ENCODE results near the gene CELA3A. TPM values are rescaled to one million over a fixed set of nuclear protein-coding genes. Genes with fewer than 3 reads are reported as not detected.
"Not testable (repeated sequence)": the region's sequence is repeated elsewhere in the genome, so short reads cannot be mapped to it uniquely, and the experiment has no call there.

Gene CELA3A
- total and polyA plus RNA-seq, 2 donors = 0.19 to 5.2 TPM

GRCh38 chr1:21966247-21967000 is 35.0 kb upstream of the CELA3A start:
- no peaks in the 10 kb centered on the region for H3K4me1 ChIP-seq (ENCODE audit: control insufficient read depth in 2 of 2, insufficient read depth in 2 of 2, low read length in 2 of 2)
- no peaks in the 10 kb centered on the region for H3K36me3 ChIP-seq (ENCODE audit: control insufficient read depth in 2 of 2, insufficient read depth in 2 of 2, low read length in 1 of 2)
- no peaks in the 10 kb centered on the region for H3K9me3 ChIP-seq (ENCODE audit: control insufficient read depth in 2 of 2, insufficient read depth in 1 of 2, low read length in 1 of 2)
- no peak overlapping the region for H3K4me3 ChIP-seq (ENCODE audit: low read length in 2 of 2)
- no peak overlapping the region for H3K27ac ChIP-seq (ENCODE audit: low read depth in 1 of 2, low read length in 1 of 2)
- DNase-seq (ENCODE audit: low read depth in 6 of 9, low spot score in 9 of 9) = no peak
- no peaks in the 10 kb centered on the region for H3K27me3 ChIP-seq (ENCODE audit: control insufficient read depth in 2 of 2, insufficient read depth in 1 of 2, low read length in 1 of 2)
- 95% methylated on average over 15 of the region's 15 CpGs for WGBS

DNA sequence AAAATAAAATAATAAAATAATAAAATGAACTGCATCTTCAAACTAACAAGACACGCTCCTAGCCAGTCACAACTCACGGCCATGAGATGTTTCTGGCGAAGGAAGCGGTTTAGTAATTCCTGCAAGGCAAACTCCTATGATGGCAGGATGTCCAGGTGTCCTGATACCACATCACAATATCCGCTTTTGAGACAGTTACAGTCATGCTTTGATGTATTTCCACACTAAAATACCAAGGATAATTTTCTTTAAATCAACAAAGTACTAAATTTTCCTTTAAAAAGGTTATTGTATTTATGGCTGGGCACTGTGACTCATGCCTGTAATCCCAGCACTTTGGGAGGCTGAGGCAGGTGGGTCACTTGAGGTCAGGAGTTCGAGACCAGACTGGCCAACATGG is 34.2 kb upstream of the CELA3A start:
- H3K4me3 ChIP-seq (ENCODE audit: low read length in 2 of 2); H3K27ac ChIP-seq (ENCODE audit: low read depth in 1 of 2, low read length in 1 of 2); H3K9me3 ChIP-seq (ENCODE audit: control insufficient read depth in 2 of 2, insufficient read depth in 1 of 2, low read length in 1 of 2); H3K36me3 ChIP-seq (ENCODE audit: control insufficient read depth in 2 of 2, insufficient read depth in 2 of 2, low read length in 1 of 2); H3K4me1 ChIP-seq (ENCODE audit: control insufficient read depth in 2 of 2, insufficient read depth in 2 of 2, low read length in 2 of 2); DNase-seq (ENCODE audit: low read depth in 6 of 9, low spot score in 9 of 9); H3K27me3 ChIP-seq (ENCODE audit: control insufficient read depth in 2 of 2, insufficient read depth in 1 of 2, low read length in 1 of 2): not testable (repeated sequence)
- 93% methylated on average over 6 of the region's 6 CpGs for WGBS

- not testable (repeated sequence) for H3K27me3 ChIP-seq (ENCODE audit: control insufficient read depth in 2 of 2, insufficient read depth in 1 of 2, low read length in 1 of 2); H3K4me3 ChIP-seq (ENCODE audit: low read length in 2 of 2); H3K27ac ChIP-seq (ENCODE audit: low read depth in 1 of 2, low read length in 1 of 2); DNase-seq (ENCODE audit: low read depth in 6 of 9, low spot score in 9 of 9); H3K4me1 ChIP-seq (ENCODE audit: control insufficient read depth in 2 of 2, insufficient read depth in 2 of 2, low read length in 2 of 2); H3K36me3 ChIP-seq (ENCODE audit: control insufficient read depth in 2 of 2, insufficient read depth in 2 of 2, low read length in 1 of 2); H3K9me3 ChIP-seq (ENCODE audit: control insufficient read depth in 2 of 2, insufficient read depth in 1 of 2, low read length in 1 of 2)
- WGBS = 87% methylated on average over 5 of the region's 5 CpGs
Observed at GRCh38 chr1:21969066-21969465, 32.4 kb upstream of the CELA3A start.

GRCh38 chr1:21970523-21970922 is 30.9 kb upstream of the CELA3A start:
- not testable (repeated sequence) for H3K4me3 ChIP-seq (ENCODE audit: low read length in 2 of 2); H3K27me3 ChIP-seq (ENCODE audit: control insufficient read depth in 2 of 2, insufficient read depth in 1 of 2, low read length in 1 of 2); H3K36me3 ChIP-seq (ENCODE audit: control insufficient read depth in 2 of 2, insufficient read depth in 2 of 2, low read length in 1 of 2); H3K4me1 ChIP-seq (ENCODE audit: control insufficient read depth in 2 of 2, insufficient read depth in 2 of 2, low read length in 2 of 2); DNase-seq (ENCODE audit: low read depth in 6 of 9, low spot score in 9 of 9); H3K27ac ChIP-seq (ENCODE audit: low read depth in 1 of 2, low read length in 1 of 2); H3K9me3 ChIP-seq (ENCODE audit: control insufficient read depth in 2 of 2, insufficient read depth in 1 of 2, low read length in 1 of 2)
- 87% methylated on average over 4 of the region's 4 CpGs for WGBS

GRCh38 chr1:21972973-21973441 is 28.4 kb upstream of the CELA3A start:
- not testable (repeated sequence) for H3K9me3 ChIP-seq (ENCODE audit: control insufficient read depth in 2 of 2, insufficient read depth in 1 of 2, low read length in 1 of 2); H3K4me1 ChIP-seq (ENCODE audit: control insufficient read depth in 2 of 2, insufficient read depth in 2 of 2, low read length in 2 of 2); H3K27me3 ChIP-seq (ENCODE audit: control insufficient read depth in 2 of 2, insufficient read depth in 1 of 2, low read length in 1 of 2); DNase-seq (ENCODE audit: low read depth in 6 of 9, low spot score in 9 of 9); H3K27ac ChIP-seq (ENCODE audit: low read depth in 1 of 2, low read length in 1 of 2); H3K4me3 ChIP-seq (ENCODE audit: low read length in 2 of 2); H3K36me3 ChIP-seq (ENCODE audit: control insufficient read depth in 2 of 2, insufficient read depth in 2 of 2, low read length in 1 of 2)
- WGBS = 65% methylated on average over 2 of the region's 2 CpGs

- not testable (repeated sequence) for H3K27ac ChIP-seq (ENCODE audit: low read depth in 1 of 2, low read length in 1 of 2)
Observed at GRCh38 chr1:21973948-21974347, 27.5 kb upstream of the CELA3A start.

GRCh38 chr1:21974699-21975098 is 26.8 kb upstream of the CELA3A start:
- not testable (repeated sequence) for H3K4me1 ChIP-seq (ENCODE audit: control insufficient read depth in 2 of 2, insufficient read depth in 2 of 2, low read length in 2 of 2); H3K4me3 ChIP-seq (ENCODE audit: low read length in 2 of 2); H3K9me3 ChIP-seq (ENCODE audit: control insufficient read depth in 2 of 2, insufficient read depth in 1 of 2, low read length in 1 of 2); DNase-seq (ENCODE audit: low read depth in 6 of 9, low spot score in 9 of 9); H3K36me3 ChIP-seq (ENCODE audit: control insufficient read depth in 2 of 2, insufficient read depth in 2 of 2, low read length in 1 of 2); H3K27me3 ChIP-seq (ENCODE audit: control insufficient read depth in 2 of 2, insufficient read depth in 1 of 2, low read length in 1 of 2); H3K27ac ChIP-seq (ENCODE audit: low read depth in 1 of 2, low read length in 1 of 2)
- WGBS = 97% methylated on average over 6 of the region's 6 CpGs

More at GRCh38 chr1:21973948-21974347, 27.5 kb upstream of the CELA3A start:
- H3K4me1 ChIP-seq (ENCODE audit: control insufficient read depth in 2 of 2, insufficient read depth in 2 of 2, low read length in 2 of 2); H3K9me3 ChIP-seq (ENCODE audit: control insufficient read depth in 2 of 2, insufficient read depth in 1 of 2, low read length in 1 of 2); H3K4me3 ChIP-seq (ENCODE audit: low read length in 2 of 2); DNase-seq (ENCODE audit: low read depth in 6 of 9, low spot score in 9 of 9); H3K36me3 ChIP-seq (ENCODE audit: control insufficient read depth in 2 of 2, insufficient read depth in 2 of 2, low read length in 1 of 2); H3K27me3 ChIP-seq (ENCODE audit: control insufficient read depth in 2 of 2, insufficient read depth in 1 of 2, low read length in 1 of 2): not testable (repeated sequence)
- 96% methylated on average over 7 of the region's 8 CpGs for WGBS

DNA sequence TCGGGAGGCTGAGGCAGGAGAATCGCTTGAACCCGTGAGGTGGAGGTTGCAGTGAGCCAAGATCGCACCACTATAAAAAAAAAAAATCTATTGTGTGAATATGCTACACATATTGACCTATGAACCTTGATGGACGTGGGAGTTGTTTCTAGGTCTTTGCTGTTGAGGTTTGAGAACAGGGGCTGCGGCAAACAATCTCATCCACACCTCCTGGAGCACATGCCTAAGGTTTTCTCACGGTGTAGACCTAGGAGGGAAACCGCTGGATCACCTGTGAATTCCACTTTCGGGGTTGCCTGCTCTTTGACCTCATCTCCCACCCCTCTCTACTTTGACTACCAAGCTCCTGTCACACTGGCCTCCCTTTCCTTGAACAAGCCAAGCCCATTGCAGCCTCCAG is 26.2 kb upstream of the CELA3A start:
- not testable (repeated sequence) for H3K4me1 ChIP-seq (ENCODE audit: control insufficient read depth in 2 of 2, insufficient read depth in 2 of 2, low read length in 2 of 2); DNase-seq (ENCODE audit: low read depth in 6 of 9, low spot score in 9 of 9); H3K36me3 ChIP-seq (ENCODE audit: control insufficient read depth in 2 of 2, insufficient read depth in 2 of 2, low read length in 1 of 2); H3K9me3 ChIP-seq (ENCODE audit: control insufficient read depth in 2 of 2, insufficient read depth in 1 of 2, low read length in 1 of 2); H3K27me3 ChIP-seq (ENCODE audit: control insufficient read depth in 2 of 2, insufficient read depth in 1 of 2, low read length in 1 of 2); H3K27ac ChIP-seq (ENCODE audit: low read depth in 1 of 2, low read length in 1 of 2); H3K4me3 ChIP-seq (ENCODE audit: low read length in 2 of 2)
- WGBS = 97% methylated on average over 9 of the region's 9 CpGs

DNA sequence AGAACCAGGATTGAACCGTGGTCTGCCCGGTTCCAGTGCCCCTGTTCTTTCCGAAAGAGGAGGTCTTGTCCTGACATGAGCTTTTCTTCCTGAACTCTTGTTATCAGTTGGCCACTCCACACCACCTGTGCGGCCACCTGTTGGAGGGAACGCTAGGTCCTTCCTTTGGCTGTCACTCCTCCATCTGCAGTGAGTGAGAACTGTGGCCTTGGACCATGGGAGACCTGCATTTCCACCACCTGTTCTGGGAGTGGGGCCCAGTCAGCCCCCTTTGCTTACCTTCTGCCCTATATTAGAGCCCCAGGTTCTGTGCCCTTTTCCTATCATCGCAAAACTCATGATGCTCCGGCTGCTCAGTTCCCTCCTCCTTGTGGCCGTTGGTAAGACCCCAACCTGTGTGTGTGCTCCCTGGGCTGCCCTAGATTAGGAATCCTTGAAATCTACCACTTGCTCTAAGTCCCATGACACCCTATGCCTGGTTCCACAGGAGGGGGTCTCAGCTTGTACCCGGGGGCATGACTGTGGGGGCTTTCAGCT is 24.7 kb upstream of the CELA3A start, which contains the start of gene CELA3B:
Gene CELA3B (plus strand): TSS at position 320 of the 537 bp plus-strand sequence. CDS start 18 bp downstream, at position 338.
- not testable (repeated sequence) for H3K27ac ChIP-seq (ENCODE audit: low read depth in 1 of 2, low read length in 1 of 2); H3K4me3 ChIP-seq (ENCODE audit: low read length in 2 of 2); H3K4me1 ChIP-seq (ENCODE audit: control insufficient read depth in 2 of 2, insufficient read depth in 2 of 2, low read length in 2 of 2); DNase-seq (ENCODE audit: low read depth in 6 of 9, low spot score in 9 of 9); H3K36me3 ChIP-seq (ENCODE audit: control insufficient read depth in 2 of 2, insufficient read depth in 2 of 2, low read length in 1 of 2); H3K27me3 ChIP-seq (ENCODE audit: control insufficient read depth in 2 of 2, insufficient read depth in 1 of 2, low read length in 1 of 2); H3K9me3 ChIP-seq (ENCODE audit: control insufficient read depth in 2 of 2, insufficient read depth in 1 of 2, low read length in 1 of 2)
- 96% methylated on average over 9 of the region's 9 CpGs for WGBS
